ENCODE data around the gene CHIC2.
"Not testable (repeated sequence)": the region's sequence is repeated elsewhere in the genome, so short reads cannot be mapped to it uniquely, and the experiment has no call there.

Gene CHIC2

DNA sequence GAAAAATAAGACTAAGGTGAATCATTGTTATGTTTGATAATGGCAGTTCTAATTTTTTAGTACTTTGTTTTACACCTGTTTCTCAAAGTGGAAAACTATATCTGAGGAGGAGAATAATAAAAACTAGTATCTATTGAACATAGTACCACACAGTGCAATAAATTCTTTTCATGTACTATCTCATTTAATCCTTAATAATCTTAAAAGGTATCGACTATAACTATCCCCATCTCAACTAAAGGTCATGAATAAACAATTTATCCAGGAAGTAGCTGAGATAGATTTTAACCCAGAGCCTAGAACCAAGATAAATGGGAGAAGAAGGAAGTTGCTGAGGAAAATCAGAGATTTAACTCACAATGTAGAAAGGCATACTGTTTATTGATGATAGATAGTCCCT lies 2.5 kb downstream of the CHIC2 start:
- in situ Hi-C loops (cut with HindIII; ENCODE audit: low sequenced_read_pairs): no loop called here

DNA sequence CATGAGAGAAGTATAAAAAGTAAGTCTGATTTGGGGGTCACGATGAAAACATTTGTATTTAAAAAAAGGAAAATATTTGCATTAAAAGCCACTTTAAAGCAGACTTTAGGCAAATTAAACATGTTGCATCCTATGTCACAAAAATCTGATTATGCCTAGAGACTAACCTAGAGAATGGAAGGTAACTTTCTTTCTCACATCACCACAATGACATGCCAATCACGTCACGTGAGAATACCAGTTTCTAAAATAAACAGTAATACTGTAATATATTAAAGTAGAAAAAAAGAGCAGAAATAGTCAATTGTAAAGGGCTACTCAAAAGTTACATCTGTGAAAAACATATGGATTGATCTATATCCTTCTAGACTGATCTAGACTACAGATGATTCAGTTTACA lies 3.3 kb downstream of the CHIC2 start:
- in situ Hi-C loops (cut with HindIII; ENCODE audit: low sequenced_read_pairs): no loop called here

DNA sequence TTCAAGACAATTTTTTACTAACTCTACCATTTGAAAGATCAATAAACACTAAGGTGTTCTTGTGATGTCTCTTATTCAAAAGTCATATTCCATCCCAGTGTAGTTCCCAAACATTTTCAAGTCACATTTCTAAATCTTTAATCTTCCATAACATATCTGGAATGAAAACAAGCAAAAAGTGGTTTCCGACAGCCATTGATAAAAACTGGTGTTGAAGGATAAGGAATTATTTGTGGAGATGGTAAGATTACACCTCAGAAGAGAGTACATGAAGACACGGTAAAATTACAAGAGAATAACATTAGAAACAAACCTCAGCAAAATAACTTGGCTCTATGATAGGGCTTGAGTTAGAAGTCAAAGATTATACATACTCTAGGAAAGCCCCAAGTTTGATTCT lies 4.3 kb downstream of the CHIC2 start:
- in situ Hi-C loops (cut with HindIII; ENCODE audit: low sequenced_read_pairs): no loop called here

DNA sequence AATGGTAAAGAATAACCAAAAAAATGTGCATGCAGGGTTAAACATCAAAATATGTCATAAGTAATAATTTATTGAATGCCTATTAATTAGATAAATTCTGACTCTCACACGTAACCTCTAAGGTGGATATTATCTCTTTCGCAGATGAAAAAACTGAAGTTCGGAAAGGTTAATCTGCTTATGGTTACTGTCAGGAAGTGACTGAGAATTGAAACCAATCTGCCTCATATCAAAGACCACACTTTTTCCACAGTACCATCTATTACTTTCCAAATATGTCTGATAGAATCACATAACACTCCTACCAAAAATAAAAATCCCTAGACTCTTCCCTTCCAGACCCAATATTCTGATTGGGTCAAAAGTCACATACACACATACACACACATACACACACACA lies 6.2 kb downstream of the CHIC2 start:
- in situ Hi-C loops (cut with HindIII; ENCODE audit: low sequenced_read_pairs): no loop called here

DNA sequence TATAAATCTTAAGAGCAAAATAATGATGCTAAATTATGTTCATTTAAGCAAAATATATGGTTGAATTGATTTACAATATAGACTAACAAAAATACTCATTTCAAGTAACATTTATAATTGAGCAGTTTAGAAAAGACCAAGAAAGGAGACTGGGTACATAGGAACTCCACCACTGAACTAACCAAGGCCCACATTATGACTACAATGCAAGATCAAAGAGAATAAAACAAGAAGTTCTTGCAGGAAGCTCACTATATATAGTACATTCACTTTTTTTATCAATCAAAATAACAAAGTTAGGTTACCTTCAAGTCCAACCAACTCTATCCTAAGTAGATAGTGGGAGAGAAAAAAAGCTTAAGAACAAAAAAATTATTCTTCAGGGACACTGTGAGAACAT lies 8.0 kb downstream of the CHIC2 start:
- in situ Hi-C loops (cut with HindIII; ENCODE audit: low sequenced_read_pairs): no loop called here

DNA sequence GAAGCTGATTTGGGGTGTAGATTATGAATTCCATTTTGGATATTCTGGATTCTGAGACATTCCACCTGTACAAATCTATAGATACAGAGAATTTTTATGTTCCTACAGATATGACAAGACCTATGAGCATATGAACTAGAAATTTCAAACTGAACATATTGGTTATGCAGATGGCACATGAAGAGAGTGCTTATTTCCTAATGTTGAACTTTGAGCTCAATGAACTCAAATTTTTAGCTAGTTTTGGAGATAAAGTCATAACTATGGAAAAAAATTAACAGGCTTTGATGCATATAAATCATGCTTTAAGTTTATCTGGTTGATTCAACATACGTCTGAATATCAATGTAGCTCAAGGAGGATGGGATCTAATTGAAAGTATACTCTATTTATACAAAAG lies 8.9 kb downstream of the CHIC2 start:
- in situ Hi-C loops (cut with HindIII; ENCODE audit: low sequenced_read_pairs): no loop called here

DNA sequence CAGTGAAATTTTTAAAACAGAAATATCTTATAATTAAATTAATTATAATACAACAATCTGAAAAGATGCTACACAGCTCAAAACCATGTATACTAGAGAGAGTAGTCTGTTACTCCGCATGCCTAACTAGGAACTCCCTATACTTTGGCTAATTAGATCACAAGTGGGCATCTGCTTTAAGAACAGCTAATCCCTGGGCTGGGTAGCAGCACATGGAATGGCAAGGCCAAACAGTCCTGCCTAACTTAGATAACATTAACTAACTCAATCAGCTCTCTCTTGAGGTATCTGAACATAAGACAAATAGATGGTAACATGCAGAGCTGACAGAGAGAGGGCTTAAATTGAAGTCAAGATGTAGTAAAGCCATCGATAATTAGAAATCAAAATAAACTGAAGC lies 9.9 kb downstream of the CHIC2 start:
- in situ Hi-C loops (cut with HindIII; ENCODE audit: low sequenced_read_pairs): no loop called here

DNA sequence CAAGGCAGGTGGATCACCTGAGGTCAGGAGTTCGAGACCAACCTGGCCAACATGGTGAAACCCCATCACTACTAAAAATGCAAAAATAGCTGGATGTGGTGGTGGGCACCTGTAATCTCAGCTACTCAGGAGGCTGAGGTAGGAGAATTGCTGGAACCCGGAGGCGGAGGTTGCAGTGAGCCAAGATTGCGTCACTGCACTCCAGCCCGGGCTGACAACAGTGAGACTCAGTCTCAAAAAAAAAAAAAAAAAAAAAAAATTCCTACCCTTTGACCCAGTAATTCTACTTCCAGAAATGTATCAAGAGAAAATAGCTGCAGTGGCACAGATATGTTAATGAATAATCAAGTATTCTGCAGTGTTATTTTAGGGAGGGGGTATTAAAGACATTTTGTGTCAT lies 11.1 kb downstream of the CHIC2 start:
- in situ Hi-C loops (cut with HindIII; ENCODE audit: low sequenced_read_pairs): not testable (repeated sequence)

DNA sequence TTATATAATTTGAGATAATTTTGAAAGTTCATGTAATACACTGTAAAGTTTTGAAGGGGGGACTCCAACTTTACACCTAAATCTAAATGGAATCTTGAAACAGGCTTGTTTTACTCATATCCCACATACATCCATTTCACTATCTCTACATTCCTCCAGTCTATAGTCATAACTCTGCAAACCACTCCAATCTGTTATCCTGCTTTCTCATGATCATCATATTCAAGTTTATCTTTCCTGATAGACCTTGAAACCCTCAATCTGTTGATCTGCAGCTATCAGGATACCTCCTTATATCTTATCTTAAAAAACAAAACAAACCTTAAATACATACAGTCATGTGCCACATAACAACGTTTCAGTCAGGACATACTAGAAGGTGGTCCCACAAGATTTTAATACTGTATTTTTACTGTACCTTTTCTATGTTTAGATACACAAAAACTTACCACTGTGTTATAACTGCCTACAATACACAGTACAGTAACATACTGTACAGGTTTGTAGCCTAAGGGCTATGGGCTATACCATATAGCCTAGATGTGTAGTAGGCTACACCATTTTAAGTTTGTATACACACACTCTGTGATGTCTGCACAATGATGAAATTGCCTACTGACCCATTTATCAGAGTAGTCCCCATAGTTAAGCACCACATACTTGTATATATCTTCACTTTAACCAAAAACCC lies 14.0 kb downstream of the CHIC2 start:
- in situ Hi-C loops (cut with HindIII; ENCODE audit: low sequenced_read_pairs): no loop called here

DNA sequence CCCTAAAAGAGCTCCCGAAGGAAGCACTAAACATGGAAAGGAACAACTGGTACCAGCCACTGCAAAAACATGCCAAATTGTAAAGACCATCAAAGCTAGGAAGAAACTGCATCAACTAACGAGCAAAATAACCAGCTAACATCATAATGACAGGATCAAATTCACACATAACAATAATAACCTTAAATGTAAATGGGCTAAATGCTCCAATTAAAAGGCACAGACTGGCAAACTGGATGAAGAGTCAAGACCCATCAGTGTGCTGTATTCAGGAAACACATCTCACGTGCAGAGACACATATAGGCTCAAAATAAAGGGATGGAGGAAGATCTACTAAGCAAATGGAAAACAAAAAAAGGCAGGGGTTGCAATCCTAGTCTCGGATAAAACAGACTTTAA lies 20.8 kb downstream of the CHIC2 start:
- in situ Hi-C loops (cut with HindIII; ENCODE audit: low sequenced_read_pairs): not testable (repeated sequence)

DNA sequence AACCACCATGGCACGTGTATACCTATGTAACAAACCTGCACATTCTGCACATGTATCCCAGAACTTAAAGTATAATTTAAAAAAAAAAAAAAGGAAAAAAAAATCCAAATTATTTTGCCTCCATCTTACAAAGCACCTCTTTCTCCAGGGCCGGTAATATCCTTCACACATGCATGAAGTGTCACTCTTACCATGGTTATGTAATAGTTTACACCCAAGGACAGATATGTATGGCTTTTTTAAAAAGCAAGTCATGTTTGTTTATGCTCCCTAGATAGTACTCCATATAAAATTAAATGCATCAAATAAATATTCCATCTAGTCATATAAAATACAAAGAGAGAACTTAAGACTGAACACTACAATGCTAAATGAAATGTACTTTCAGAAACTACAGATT lies 22.5 kb downstream of the CHIC2 start:
- in situ Hi-C loops (cut with HindIII; ENCODE audit: low sequenced_read_pairs): no loop called here

DNA sequence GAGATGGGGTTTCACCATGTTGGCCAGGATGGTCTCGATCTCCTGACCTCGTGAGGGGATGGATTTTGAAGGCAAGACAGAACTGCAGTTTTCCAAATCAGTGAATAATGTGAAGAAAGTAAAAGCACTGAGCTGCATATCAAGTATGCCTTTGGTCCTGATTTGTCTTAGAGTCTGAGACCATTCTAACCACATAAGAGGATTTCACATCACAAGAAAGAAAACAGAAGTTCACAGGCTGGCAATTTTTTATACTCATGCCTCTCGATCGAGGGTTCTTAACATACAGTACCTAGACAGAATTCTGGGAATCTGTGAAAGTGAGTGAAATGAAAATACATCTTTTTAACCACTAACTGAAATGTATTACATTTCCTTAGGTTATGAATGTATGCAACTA lies 23.3 kb downstream of the CHIC2 start:
- in situ Hi-C loops (cut with HindIII; ENCODE audit: low sequenced_read_pairs): no loop called here

DNA sequence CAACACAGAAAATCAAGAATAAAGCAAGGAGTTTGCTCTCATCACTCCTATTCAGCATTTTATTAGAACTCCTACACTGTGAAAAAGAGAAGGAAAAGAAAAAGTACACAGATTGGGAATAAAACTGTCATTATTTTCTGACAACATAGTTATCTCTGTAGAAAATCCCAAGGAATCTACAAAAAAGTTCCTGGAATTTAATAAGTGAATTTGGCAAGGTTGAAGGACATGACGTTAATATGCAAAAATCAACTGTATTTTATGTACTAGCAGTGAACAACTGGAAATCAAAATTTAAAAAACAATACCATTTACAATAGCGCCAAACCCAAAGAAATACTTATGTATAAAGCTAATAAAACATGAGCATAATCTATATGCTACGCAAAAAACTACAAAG lies 26.3 kb downstream of the CHIC2 start:
- in situ Hi-C loops (cut with HindIII; ENCODE audit: low sequenced_read_pairs): no loop called here

DNA sequence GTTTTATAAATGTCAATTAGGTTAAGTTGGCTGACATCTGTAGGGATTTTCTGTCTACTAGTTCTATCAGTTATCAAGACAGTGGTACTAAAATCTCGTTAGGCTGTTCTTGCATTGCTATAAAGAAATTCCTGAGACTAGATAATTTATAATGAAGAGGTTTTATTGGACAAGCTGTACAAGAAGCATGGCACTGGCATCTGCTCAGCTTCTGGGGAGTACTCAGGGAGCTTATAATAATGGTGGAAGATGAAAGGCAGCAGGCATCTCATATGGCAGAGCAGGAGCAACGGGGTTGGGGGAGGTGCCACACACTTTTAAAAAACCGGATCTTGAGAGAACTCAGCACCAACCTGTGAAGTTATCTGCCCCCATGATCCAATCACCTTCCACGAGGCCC lies 28.2 kb downstream of the CHIC2 start:
- in situ Hi-C loops (cut with HindIII; ENCODE audit: low sequenced_read_pairs): no loop called here

DNA sequence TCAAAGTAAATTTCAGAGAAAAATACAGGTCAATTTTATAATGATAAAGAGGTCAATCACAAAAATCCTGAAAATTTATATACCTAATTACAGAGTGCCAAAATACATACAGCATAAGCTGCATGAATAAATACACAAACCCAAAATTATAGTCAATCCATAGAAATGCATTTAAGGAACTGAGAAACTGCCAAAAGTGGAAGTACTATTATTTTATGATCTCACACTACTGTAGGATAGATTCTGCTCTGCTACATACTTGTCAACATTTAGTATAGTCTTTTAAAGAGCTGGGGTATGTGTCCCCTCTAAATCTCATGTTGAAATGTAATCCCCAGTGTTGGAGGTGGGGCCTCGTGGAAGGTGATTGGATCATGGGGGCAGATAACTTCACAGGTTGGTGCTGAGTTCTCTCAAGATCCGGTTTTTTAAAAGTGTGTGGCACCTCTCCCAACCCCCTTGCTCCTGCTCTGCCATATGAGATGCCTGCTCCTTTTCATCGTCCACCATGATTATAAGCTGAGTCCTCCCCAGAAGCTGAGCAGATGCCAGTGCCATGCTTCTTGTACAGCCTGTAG lies 31.8 kb downstream of the CHIC2 start:
- in situ Hi-C loops (cut with HindIII; ENCODE audit: low sequenced_read_pairs): no loop called here

DNA sequence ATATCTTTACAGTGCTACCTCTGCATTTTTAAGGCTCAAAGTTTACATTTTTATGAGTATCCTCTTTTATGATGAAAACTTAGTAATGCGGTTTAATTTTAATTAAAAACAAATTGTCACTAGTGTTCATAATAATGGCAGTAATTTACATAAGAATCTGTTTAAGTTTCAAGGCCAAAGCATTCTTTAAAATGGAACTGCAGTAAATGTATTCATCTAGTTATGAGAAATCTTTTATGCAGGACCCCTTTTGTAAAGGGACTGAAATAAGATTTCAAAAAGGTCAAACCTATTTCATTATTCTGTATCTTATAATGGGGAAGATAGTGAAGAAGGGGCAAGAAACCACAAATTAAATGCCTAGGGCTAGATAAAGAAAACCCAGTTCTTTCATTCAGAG lies 37.1 kb downstream of the CHIC2 start:
- in situ Hi-C loops (cut with HindIII; ENCODE audit: low sequenced_read_pairs): no loop called here

DNA sequence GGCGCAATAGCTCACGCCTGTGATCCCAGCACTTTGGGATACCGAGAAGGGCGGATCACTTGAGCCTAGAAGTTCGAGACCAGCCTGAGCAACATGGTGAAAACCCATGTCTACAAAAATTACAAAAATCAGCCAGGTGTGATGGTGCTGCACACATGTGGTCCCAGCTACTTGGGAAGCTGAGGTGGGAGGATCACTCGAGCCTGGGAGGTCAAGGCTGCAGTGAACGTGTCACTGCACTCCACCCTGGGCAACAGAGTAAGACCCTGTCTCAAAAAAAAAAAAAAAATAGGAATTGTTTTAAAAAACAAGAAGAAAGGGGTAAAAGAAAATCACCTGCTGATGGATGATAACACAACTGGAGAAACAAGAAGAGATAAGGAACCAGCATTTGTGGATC lies 38.8 kb downstream of the CHIC2 start:
- in situ Hi-C loops (cut with HindIII; ENCODE audit: low sequenced_read_pairs): no loop called here

DNA sequence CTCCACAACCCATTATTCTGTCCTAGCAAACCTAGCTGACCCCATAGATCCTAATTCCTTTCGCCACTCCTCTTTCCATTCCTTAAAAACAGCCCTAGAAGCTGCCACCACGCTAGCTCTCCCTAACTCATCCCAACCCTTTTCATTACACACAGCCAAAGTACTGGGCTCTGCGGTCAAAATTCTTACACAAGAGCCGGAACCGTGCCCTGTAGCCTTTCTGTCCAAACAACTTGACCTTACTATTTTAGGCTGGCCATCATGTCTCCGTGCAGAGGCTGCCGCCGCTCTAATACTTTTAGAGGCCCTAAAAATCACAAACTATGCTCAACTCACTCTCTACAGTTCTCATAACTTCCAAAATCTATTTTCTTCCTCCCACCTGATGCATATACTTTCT lies 41.4 kb downstream of the CHIC2 start:
- in situ Hi-C loops (cut with HindIII; ENCODE audit: low sequenced_read_pairs): not testable (repeated sequence)

DNA sequence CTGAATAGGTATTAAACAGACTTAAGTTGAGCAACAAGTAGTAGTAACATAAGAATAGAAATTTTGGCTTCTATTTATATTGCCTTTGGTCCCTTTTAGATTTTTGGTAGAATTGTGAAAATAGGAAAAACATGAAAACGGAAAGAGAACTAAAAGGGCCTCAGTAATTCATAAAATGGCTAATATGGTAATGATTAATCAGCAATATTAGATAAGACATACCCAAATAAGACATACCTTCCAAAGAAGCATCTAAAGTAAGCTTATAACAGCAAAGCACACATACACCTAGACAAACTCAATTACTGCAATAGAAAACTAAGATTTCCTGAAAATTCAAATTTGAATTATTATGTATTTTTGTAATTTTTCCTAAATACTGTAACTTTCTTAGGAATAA lies 46.4 kb downstream of the CHIC2 start:
- in situ Hi-C loops (cut with HindIII; ENCODE audit: low sequenced_read_pairs): no loop called here

DNA sequence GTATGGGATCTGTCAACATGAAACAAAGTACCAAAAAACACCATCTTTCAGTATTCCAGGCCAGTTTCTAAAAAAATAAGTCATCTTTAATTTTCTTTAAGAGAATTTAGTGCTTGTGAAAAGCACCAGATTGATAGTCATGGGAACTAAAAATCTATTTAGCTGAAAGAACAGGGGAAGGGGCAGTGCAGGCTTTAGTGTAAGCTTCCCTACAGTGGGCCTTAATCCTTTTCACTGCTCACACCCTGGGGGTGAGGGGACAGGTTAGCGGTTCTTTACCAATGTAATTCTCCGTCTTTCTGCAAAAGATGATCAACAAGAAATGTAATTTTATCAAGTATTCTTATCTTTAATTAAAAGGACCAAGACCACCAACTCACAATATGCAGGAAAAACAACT lies 47.1 kb downstream of the CHIC2 start:
- in situ Hi-C loops (cut with HindIII; ENCODE audit: low sequenced_read_pairs): no loop called here

DNA sequence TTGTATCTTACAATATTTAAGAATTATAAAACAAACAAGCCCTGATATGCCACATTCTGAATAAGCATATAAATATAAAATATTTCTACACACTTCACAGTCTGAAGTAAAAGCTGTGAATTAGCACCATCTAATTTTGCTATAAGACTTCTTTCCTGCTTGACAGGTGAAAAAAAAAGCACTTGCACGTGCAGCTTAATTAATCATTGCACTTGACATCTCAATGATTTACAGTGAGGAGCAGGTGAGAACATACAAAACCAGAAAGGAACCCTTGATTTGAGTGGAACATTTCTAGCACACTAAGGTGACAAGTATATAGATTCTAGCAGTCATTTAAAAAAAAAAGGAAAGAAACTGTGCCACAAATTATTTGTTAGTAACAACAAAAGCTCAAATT lies 47.9 kb downstream of the CHIC2 start:
- in situ Hi-C loops (cut with HindIII; ENCODE audit: low sequenced_read_pairs): no loop called here

DNA sequence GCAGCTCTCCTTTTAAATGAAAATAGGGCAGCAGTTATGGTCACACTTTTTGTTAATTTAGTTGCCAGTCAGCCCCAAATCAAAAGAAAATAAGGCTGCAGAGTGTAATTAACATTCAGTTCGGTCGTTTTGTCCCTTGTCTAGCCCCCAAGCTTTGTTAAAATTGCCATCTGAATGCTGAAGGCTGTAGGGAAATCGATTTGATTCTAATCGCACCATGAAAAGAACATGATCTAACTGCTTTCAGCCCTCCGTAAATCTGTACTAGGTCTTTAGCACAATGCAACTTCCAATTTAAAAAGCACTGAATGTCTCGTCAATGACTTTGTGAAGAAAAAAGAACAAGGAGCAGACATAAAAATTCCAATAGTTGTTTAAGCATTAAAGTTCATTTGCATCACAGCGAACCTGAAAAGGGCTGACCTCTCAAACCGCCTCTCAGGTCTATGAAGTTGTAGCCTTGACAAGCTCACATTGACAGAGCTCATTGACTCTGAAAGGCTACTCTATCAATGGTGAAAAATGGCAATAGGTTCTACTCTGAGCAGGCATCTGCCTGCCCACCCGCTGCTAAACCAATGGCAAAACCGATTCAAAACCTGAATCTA lies 48.9 kb downstream of the CHIC2 start:
- in situ Hi-C loops (cut with HindIII; ENCODE audit: low sequenced_read_pairs): no loop called here

DNA sequence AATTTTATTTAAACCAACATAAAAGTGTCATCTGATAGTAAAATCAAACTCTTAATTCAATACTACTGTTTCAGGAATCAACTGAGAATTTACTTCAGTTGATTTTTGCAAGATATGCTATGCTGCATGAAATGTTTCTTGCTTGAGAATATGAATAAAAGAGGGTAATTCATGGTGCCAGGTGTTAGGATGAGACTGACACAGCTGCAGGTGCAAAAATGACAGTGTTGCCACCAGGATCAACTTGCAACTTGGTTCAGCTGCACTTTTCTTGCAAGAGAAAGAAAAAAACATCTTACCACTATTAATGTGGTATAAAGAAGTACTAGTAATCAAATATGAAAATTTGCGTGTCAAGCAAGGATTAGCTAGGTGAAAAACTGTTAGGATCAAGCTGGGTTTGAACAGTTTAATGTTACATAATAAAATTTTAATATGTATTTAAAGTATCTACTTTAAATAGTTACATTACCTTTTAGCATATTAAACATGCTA lies 49.7 kb downstream of the CHIC2 start:
- in situ Hi-C loops (cut with HindIII; ENCODE audit: low sequenced_read_pairs): no loop called here

All from DLD1 (cell line).